Measurements from ENCODE around the gene RNU6-1.

Gene RNU6-1

DNA sequence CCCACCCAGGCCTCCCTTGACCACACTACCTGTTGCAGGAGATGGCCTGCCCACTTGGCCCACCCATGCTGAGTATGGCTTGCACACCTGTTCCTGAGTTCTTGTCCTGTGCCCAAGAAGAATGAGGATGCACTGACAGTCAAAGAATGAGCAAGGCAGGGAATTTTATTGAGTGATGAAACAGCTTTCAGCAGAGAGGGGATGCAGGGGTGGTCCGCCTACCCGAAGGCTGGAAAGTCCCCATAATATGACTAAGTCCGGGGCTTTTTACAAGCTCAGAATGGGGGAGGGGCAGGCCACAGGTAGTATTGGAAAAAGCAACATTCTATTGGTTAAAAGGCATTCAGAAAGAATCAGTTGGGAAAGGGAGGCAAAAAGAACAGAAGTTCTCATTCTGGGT is 29.9 kb upstream of the RNU6-1 start:
- Mint-ChIP-seq H3K27me3 (ENCODE audit: low read depth) (peaks cover 35% of the 10 kb centered on the region), H3K4me1 (ENCODE audit: low read depth) (no peaks in the 10 kb centered on the region), H3K27ac (no peak overlapping the region), H3K36me3 (ENCODE audit: low read depth) (peaks cover 2% of the 10 kb centered on the region), H3K9me3 (peaks cover 19% of the 10 kb centered on the region), H3K4me3 (no peak overlapping the region)

DNA sequence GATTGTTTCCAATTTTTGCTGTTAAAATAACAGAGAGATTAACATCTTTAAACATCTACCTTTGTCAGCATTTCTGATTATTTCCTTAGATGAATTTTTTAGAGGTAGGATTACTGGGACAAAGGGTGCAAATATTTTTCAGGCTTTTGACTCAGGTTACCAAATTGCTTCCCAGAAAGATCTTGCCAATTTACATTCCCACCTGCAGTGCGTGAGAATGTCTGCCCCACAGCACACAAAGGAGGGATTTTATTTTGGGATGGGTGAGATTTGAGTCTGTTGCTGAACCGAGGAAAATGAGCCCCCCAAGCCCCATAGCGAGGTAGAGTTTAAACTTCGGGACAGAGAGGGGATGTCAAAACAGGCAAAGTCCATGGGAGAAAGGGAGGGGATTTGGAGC is 25.9 kb upstream of the RNU6-1 start:
- Mint-ChIP-seq H3K27ac (no peak overlapping the region), H3K27me3 (ENCODE audit: low read depth) (peaks cover 30% of the 10 kb centered on the region), H3K4me1 (ENCODE audit: low read depth) (peaks cover 3% of the 10 kb centered on the region), H3K36me3 (ENCODE audit: low read depth) (no peaks in the 10 kb centered on the region), H3K4me3 (no peak overlapping the region), H3K9me3 (peaks cover 11% of the 10 kb centered on the region)

GRCh38 chr15:67865331-67865730 is 25.5 kb upstream of the RNU6-1 start:
- Mint-ChIP-seq H3K9me3 (peaks cover 11% of the 10 kb centered on the region), H3K4me1 (ENCODE audit: low read depth) (peaks cover 3% of the 10 kb centered on the region), H3K27me3 (ENCODE audit: low read depth) (peaks cover 29% of the 10 kb centered on the region), H3K4me3 (no peak overlapping the region), H3K27ac (no peak overlapping the region), H3K36me3 (ENCODE audit: low read depth) (no peaks in the 10 kb centered on the region)

- H3K4me3 Mint-ChIP-seq = peak overlapping the region; percentile 44
- no peaks in the 10 kb centered on the region for H3K9me3 Mint-ChIP-seq
- peaks cover 3% of the 10 kb centered on the region for H3K4me1 Mint-ChIP-seq (ENCODE audit: low read depth)
- H3K36me3 Mint-ChIP-seq (ENCODE audit: low read depth) = no peaks in the 10 kb centered on the region
- H3K27ac Mint-ChIP-seq = no peak overlapping the region
- peaks cover 22% of the 10 kb centered on the region for H3K27me3 Mint-ChIP-seq (ENCODE audit: low read depth)
Measured at GRCh38 chr15:67863442-67863987, 23.7 kb upstream of the RNU6-1 start.

GRCh38 chr15:67862750-67863441 is 23.1 kb upstream of the RNU6-1 start:
- Mint-ChIP-seq H3K4me3 (no peak overlapping the region), H3K27me3 (ENCODE audit: low read depth) (peaks cover 22% of the 10 kb centered on the region), H3K9me3 (no peaks in the 10 kb centered on the region), H3K36me3 (ENCODE audit: low read depth) (no peaks in the 10 kb centered on the region), H3K27ac (no peak overlapping the region), H3K4me1 (ENCODE audit: low read depth) (peaks cover 3% of the 10 kb centered on the region)

GRCh38 chr15:67861983-67862382 is 22.1 kb upstream of the RNU6-1 start:
- peaks cover 3% of the 10 kb centered on the region for H3K4me1 Mint-ChIP-seq (ENCODE audit: low read depth)
- H3K27me3 Mint-ChIP-seq (ENCODE audit: low read depth) = peaks cover 22% of the 10 kb centered on the region
- H3K9me3 Mint-ChIP-seq = no peaks in the 10 kb centered on the region
- H3K36me3 Mint-ChIP-seq (ENCODE audit: low read depth) = no peaks in the 10 kb centered on the region
- no peak overlapping the region for H3K27ac Mint-ChIP-seq
- no peak overlapping the region for H3K4me3 Mint-ChIP-seq

DNA sequence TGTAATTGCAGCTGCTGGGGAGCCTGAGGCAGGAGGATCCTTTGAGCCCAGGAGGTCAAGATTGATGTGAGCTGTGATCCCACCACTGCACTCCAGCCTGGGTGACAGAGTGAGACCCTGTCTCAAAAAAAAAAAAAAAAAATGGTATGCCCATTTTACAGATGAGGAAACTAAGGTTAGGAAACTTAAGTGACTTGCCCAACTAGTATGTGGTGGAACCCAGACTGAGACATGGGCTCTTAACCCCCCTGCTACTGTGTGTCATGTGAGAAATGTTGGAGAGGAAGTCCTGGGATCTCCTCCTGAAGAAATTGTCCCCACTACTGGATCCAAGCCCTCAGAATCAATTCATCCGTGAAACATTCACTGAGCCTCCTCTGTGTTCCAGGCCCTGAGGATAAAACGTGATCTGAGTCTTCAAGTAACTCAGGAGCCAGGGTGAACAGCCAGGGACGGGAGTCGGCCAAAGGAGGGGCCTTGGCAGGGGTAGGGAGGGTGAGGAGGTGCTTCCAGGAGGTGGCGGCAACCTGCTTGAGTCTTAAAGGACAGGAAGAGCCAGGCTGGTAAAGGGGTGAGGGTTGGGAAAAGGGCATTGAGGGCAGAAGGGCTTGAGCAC is 19.6 kb upstream of the RNU6-1 start:
- peaks cover 6% of the 10 kb centered on the region for H3K4me1 Mint-ChIP-seq (ENCODE audit: low read depth)
- peaks cover 8% of the 10 kb centered on the region for H3K27me3 Mint-ChIP-seq (ENCODE audit: low read depth)
- H3K4me3 Mint-ChIP-seq = no peak overlapping the region
- H3K36me3 Mint-ChIP-seq (ENCODE audit: low read depth) = no peaks in the 10 kb centered on the region
- no peaks in the 10 kb centered on the region for H3K9me3 Mint-ChIP-seq
- H3K27ac Mint-ChIP-seq = no peak overlapping the region

- Mint-ChIP-seq H3K36me3 (ENCODE audit: low read depth) (no peaks in the 10 kb centered on the region), H3K27ac (no peak overlapping the region), H3K4me1 (ENCODE audit: low read depth) (peaks cover 2% of the 10 kb centered on the region), H3K9me3 (no peaks in the 10 kb centered on the region), H3K4me3 (no peak overlapping the region), H3K27me3 (ENCODE audit: low read depth) (peaks cover under 1% of the 10 kb centered on the region)
Measured at GRCh38 chr15:67857220-67857619, 17.4 kb upstream of the RNU6-1 start.

DNA sequence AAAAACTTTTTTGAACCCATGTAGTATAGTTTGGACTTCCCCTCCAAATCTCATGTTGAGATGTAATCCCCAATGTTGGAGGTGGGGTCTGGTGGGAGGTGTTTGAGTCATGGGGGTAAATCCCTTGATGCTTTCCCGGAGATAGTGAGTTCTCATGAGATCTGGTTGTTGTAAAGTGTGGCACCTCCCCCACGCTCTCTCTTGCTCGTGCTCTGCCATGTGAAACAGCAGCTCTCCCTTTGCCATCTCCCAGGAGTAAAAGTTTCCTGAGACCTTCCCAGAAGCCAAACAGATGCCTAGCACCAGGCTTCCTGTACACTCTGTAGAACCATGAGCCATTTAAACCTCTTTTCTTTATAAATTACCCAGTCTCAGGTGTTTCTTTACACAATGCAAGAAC is 16.0 kb upstream of the RNU6-1 start:
- no peak overlapping the region for H3K4me3 Mint-ChIP-seq
- peaks cover 4% of the 10 kb centered on the region for H3K4me1 Mint-ChIP-seq (ENCODE audit: low read depth)
- H3K27me3 Mint-ChIP-seq (ENCODE audit: low read depth) = no peaks in the 10 kb centered on the region
- H3K9me3 Mint-ChIP-seq = no peaks in the 10 kb centered on the region
- no peak overlapping the region for H3K27ac Mint-ChIP-seq
- H3K36me3 Mint-ChIP-seq (ENCODE audit: low read depth) = no peaks in the 10 kb centered on the region

GRCh38 chr15:67854358-67854757 is 14.5 kb upstream of the RNU6-1 start:
- peaks cover 4% of the 10 kb centered on the region for H3K4me1 Mint-ChIP-seq (ENCODE audit: low read depth)
- H3K4me3 Mint-ChIP-seq = no peak overlapping the region
- peaks cover under 1% of the 10 kb centered on the region for H3K27me3 Mint-ChIP-seq (ENCODE audit: low read depth)
- no peak overlapping the region for H3K27ac Mint-ChIP-seq
- no peaks in the 10 kb centered on the region for H3K9me3 Mint-ChIP-seq
- no peaks in the 10 kb centered on the region for H3K36me3 Mint-ChIP-seq (ENCODE audit: low read depth)

DNA sequence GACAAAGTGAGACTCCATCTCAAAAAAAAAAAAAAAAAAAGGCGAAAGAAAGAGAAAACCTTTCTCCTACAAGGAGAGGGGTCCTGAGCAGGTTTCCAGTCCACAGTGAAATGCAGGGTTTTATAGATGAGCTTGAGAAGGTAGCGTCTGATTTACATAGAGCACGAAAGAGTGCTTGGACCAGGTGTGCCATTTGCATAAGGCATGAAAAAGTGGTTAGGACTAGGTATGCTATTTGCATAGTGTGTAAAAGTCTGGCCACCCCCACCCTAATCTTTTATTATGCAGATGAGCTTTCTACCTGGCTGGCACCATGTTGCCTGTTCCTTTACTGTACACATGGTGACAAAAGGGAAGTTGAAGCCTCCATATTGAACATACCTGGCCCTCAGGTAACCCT is 13.6 kb upstream of the RNU6-1 start:
- Mint-ChIP-seq H3K36me3 (ENCODE audit: low read depth) (no peaks in the 10 kb centered on the region), H3K27ac (no peak overlapping the region), H3K4me1 (ENCODE audit: low read depth) (peaks cover 4% of the 10 kb centered on the region), H3K27me3 (ENCODE audit: low read depth) (peaks cover 7% of the 10 kb centered on the region), H3K4me3 (no peak overlapping the region), H3K9me3 (no peaks in the 10 kb centered on the region)

DNA sequence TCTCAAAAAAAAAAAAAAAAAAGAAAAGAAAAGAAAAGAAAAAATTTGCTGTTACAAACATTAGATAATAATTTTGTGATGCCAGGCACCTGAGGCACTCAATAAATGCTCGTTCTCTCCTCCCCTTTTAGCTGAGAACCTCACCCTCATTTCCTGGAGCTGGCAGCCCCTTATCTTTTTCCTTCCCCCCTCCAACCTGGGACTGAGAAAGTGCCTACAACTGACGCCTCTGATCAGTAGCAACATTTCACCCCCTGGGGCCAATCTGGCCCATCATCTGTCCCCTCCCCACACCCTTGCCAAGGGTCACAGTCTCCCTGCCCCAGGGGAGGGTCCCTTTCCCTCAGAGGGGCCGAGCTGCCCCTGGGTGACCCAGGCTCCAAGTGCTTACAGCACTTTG is 12.6 kb upstream of the RNU6-1 start:
- Mint-ChIP-seq H3K27me3 (ENCODE audit: low read depth) (peaks cover 18% of the 10 kb centered on the region), H3K9me3 (no peaks in the 10 kb centered on the region), H3K4me3 (no peak overlapping the region), H3K36me3 (ENCODE audit: low read depth) (no peaks in the 10 kb centered on the region), H3K4me1 (ENCODE audit: low read depth) (peaks cover 4% of the 10 kb centered on the region), H3K27ac (no peak overlapping the region)

DNA sequence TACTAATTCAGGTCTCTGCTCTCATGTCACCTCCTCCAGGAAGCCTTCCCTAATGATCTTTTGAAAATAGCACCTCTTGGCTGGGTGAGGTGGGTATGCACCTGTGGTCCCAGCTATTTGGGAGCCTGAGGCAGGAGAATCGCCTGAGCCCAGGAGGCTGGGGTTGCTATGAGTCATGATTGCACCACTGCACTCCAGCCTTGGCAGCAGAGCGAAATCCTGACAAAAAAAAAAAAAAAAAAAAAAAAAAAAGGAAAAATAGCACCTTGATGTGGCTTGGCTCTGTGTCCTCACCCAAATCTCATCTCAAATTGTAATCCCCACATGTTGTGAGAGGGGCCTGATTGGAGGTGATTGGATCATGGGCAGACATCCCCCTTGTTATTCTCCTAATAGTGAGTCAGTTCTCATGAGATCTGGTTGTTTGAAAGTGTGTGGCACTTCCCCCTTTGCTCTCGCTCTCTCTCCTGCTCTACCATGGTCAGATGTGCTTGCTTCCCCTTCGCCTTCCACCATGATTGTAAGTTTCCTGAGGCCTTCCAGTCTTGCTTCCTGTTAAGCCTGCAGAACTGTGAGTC is 11.2 kb upstream of the RNU6-1 start:
- peaks cover 18% of the 10 kb centered on the region for H3K27me3 Mint-ChIP-seq (ENCODE audit: low read depth)
- no peaks in the 10 kb centered on the region for H3K36me3 Mint-ChIP-seq (ENCODE audit: low read depth)
- no peak overlapping the region for H3K4me3 Mint-ChIP-seq
- H3K27ac Mint-ChIP-seq = peak overlapping the region; percentile 52
- peaks cover 4% of the 10 kb centered on the region for H3K4me1 Mint-ChIP-seq (ENCODE audit: low read depth)
- H3K9me3 Mint-ChIP-seq = no peaks in the 10 kb centered on the region

GRCh38 chr15:67850336-67850735 is 10.5 kb upstream of the RNU6-1 start:
- peaks cover 2% of the 10 kb centered on the region for H3K4me1 Mint-ChIP-seq (ENCODE audit: low read depth)
- no peak overlapping the region for H3K27ac Mint-ChIP-seq
- peaks cover 18% of the 10 kb centered on the region for H3K27me3 Mint-ChIP-seq (ENCODE audit: low read depth)
- no peaks in the 10 kb centered on the region for H3K36me3 Mint-ChIP-seq (ENCODE audit: low read depth)
- H3K4me3 Mint-ChIP-seq = no peak overlapping the region
- H3K9me3 Mint-ChIP-seq = no peaks in the 10 kb centered on the region

DNA sequence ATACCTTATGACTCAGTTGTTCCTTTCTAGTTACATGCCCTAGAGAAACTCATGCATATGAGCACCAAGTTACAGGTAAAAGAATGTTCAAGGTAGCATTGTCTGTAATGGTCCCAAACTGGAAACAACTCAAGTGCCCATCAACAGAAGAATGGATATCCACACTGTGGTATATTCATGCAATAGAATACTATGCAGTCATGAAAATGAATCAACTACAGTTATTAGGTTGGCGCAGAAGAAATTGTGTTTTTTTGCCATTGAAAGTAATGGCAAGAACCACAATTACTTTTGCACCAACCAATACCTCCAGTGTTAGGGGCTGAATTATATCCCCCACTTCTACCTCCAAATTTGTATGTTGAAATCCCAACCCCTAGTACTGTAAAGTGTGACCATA is 9.7 kb upstream of the RNU6-1 start:
- peaks cover 18% of the 10 kb centered on the region for H3K27me3 Mint-ChIP-seq (ENCODE audit: low read depth)
- H3K4me3 Mint-ChIP-seq = no peak overlapping the region
- H3K36me3 Mint-ChIP-seq (ENCODE audit: low read depth) = no peaks in the 10 kb centered on the region
- no peaks in the 10 kb centered on the region for H3K9me3 Mint-ChIP-seq
- no peak overlapping the region for H3K27ac Mint-ChIP-seq
- peaks cover 2% of the 10 kb centered on the region for H3K4me1 Mint-ChIP-seq (ENCODE audit: low read depth)
